Fibroblast of lung (primary cell): ENCODE data around the gene DDX39B.

Source experiments
- EZH2 ChIP-seq: IDR thresholded peaks from 2 replicates; pipeline ENCODE4 v1.5.1; 2012; ENCODE audit warnings: low read length, control low read depth, mild to moderate bottlenecking; ENCODE audit errors: missing control alignments
- TF ChIP-seq, protein P1 (sequence below), 2 donors: IDR thresholded peaks in 1 of 2; conservative IDR thresholded peaks in 1 of 2; 1 replicate in 1 of 2; 2 replicates in 1 of 2; pipeline ENCODE4 v1.5.1; 2011 to 2012; ENCODE audit warnings: low read length in 2 of 2, control low read depth in 1 of 2, inconsistent platforms in 1 of 2, low read depth in 1 of 2, mild to moderate bottlenecking in 1 of 2

DNA sequence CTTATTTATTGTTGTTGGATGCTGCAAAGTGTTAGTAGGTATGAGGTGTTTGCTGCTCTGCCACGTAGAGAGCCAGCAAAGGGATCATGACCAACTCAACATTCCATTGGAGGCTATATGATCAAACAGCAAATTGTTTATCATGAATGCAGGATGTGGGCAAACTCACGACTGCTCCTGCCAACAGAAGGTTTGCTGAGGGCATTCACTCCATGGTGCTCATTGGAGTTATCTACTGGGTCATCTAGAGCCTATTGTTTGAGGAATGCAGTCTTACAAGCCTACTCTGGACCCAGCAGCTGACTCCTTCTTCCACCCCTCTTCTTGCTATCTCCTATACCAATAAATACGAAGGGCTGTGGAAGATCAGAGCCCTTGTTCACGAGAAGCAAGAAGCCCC is 31.8 kb downstream of the DDX39B start:
- TF ChIP-seq, protein P1, sequence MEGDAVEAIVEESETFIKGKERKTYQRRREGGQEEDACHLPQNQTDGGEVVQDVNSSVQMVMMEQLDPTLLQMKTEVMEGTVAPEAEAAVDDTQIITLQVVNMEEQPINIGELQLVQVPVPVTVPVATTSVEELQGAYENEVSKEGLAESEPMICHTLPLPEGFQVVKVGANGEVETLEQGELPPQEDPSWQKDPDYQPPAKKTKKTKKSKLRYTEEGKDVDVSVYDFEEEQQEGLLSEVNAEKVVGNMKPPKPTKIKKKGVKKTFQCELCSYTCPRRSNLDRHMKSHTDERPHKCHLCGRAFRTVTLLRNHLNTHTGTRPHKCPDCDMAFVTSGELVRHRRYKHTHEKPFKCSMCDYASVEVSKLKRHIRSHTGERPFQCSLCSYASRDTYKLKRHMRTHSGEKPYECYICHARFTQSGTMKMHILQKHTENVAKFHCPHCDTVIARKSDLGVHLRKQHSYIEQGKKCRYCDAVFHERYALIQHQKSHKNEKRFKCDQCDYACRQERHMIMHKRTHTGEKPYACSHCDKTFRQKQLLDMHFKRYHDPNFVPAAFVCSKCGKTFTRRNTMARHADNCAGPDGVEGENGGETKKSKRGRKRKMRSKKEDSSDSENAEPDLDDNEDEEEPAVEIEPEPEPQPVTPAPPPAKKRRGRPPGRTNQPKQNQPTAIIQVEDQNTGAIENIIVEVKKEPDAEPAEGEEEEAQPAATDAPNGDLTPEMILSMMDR (conservative IDR thresholded peaks at IDR 0.05 in 1 of 2, IDR thresholded peaks at IDR 0.05 in 1 of 2; ENCODE audit: low read depth in 1 of 2, low read length in 2 of 2), result no peak
- no peak for TF ChIP-seq EZH2
